Adrenal gland (tissue), 12 donors: ENCODE data around the gene RIT2. TPM values are rescaled to one million over a fixed set of nuclear protein-coding genes. Genes with fewer than 3 reads are reported as not detected.
A peak's percentile ranks its signal among the peaks of the same experiment; 100 is the strongest.

Experiments used
- DNase-seq, 7 donors: peaks; one replicate each; pipeline ENCODE4 v3.0.0-alpha.2; 2019 to 2020
- H3K27ac ChIP-seq, 5 donors: fragments of 200-600 bp; sonication (generic) in 4 of 5; 1 replicate in 3 of 5; 2 replicates in 2 of 5; pipeline versions ENCODE4 v1.5.1 to v1.8.0; 2016 to 2020; ENCODE audit warnings: mild to moderate bottlenecking in 1 of 5
- H3K27me3 ChIP-seq: fragments of 200-600 bp; 2 replicates; pipeline ENCODE4 v1.8.0; 2021
- H3K36me3 ChIP-seq, 2 donors: fragments of 200-600 bp; replicated peaks in 1 of 2; 1 replicate in 1 of 2; 2 replicates in 1 of 2; pipeline versions ENCODE4 v1.5.1 to v1.8.0; 2018 to 2022
- H3K4me1 ChIP-seq, 2 donors: fragments of 200-600 bp; replicated peaks in 1 of 2; 1 replicate in 1 of 2; 2 replicates in 1 of 2; pipeline versions ENCODE4 v1.5.1 to v1.8.0; 2018 to 2021
- H3K4me3 ChIP-seq, 4 donors: fragments of 200-600 bp; sonication (generic) in 3 of 4; one replicate each; pipeline ENCODE4 v1.5.1; 2016 to 2018
- H3K9me3 ChIP-seq, 3 donors: fragments of 200-600 bp; sonication (generic) in 1 of 3; replicated peaks in 1 of 3; 1 replicate in 2 of 3; 2 replicates in 1 of 3; pipeline versions ENCODE4 v1.5.1 to v1.8.0; 2016 to 2021
- CTCF ChIP-seq, 6 experiments: fragments of 450-650 bp in 4 of 6; fragments of 200-600 bp in 2 of 6; sonication (generic) in 1 of 6; IDR thresholded peaks; 1 replicate in 5 of 6; 2 replicates in 1 of 6; pipeline versions ENCODE4 v1.5.1 to v1.8.0; 2016 to 2021; ENCODE audit warnings: antibody characterized with exemption in 6 of 6, mild to moderate bottlenecking in 2 of 6, moderate library complexity in 1 of 6
- POLR2A ChIP-seq, 2 donors: fragments of 450-650 bp; IDR thresholded peaks; one replicate each; pipeline ENCODE4 v1.6.1; 2017; ENCODE audit warnings: antibody characterized with exemption in 2 of 2, mild to moderate bottlenecking in 2 of 2, moderate library complexity in 1 of 2
- WGBS, 4 donors: extraction: QIAGEN DNeasy Blood & Tissue Kit in 2 of 4; methylation state at CpG; one replicate each; pipeline versions ENCODE4 v1.1.5 to v1.1.7; 2013 to 2017; 5-methylcytosine and 5-hydroxymethylcytosine counted together
- intact Hi-C, 2 donors: fragments of 100-400 bp; cut with DNase I; formaldehyde crosslinking; loops; one replicate each; pipeline versions ENCODE4 v1.14.1 to v1.15.0; 2022 to 2023
- polyA plus RNA-seq, 3 donors: library from polyadenylated mRNA; stranded (reverse); fragments of 200-250 nt in 2 of 3; fragments of 350-450 nt in 1 of 3; fragmentation: Illumina TruSeq in 1 of 3; extraction: RNeasy Lipid Tissue Mini Kit (QIAGEN cat#74804) in 1 of 3; gene quantifications; one replicate each; pipeline ENCODE4 v1.2.3, GENCODE V29; 2013 to 2014
- total RNA-seq, 9 donors: library from RNA; depleted of rRNA in 4 of 9; stranded (reverse); fragments of >200 nt in 4 of 9; fragments of 120-200 nt in 1 of 9; fragmentation: NEBNext Ultra II Directional in 1 of 9; extraction: Animal tissue kit (Norgen Biotek cat#: 25700) in 1 of 9; gene quantifications; one replicate each; pipeline versions ENCODE4 v1.1.0 to v1.2.4, GENCODE V29; 2013 to 2023
- donor health status: healthy with polysubstance abuse.
- donor health status: Bipolar disorder and iron deficiency.
- donor health status: DM: yes; HTN: yes; CAD: no.
- donor health status: DM: no; HTN: no; CAD: no.
- donor health status: DM: no; HTN: no; CAD: no.
- donor health status: DM: yes; HTN: yes; CAD: no.

Gene RIT2
- total and polyA plus RNA-seq, 12 donors: 0.20 to 0.99 (median 0.28) TPM; not detected in 7

GRCh38 chr18:43139288-43139946 lies 23.9 kb upstream of the RIT2 start:
- H3K4me3 ChIP-seq: no peak overlapping the region
- no peak for DNase-seq
- WGBS, 4 donors: 74 to 86% (median 80%) methylated on average over 19 to 21 of the region's 21 CpGs; no CpG with 5 or more reads in 1 of the 4 donors
- no peak overlapping the region for H3K27ac ChIP-seq
- H3K36me3 ChIP-seq: no peaks in the 10 kb centered on the region
- H3K9me3 ChIP-seq: no peaks in the 10 kb centered on the region
- TF ChIP-seq CTCF (IDR thresholded peaks at IDR 0.05) (no peak), POLR2A (IDR thresholded peaks at IDR 0.05) (no peak)
- no peaks in the 10 kb centered on the region for H3K27me3 ChIP-seq
- H3K4me1 ChIP-seq: no peaks in the 10 kb centered on the region
- intact Hi-C loops: no loop called here

- H3K27me3 ChIP-seq: no peaks in the 10 kb centered on the region
- 17 to 40% (median 26%) methylated on average over 1 of the region's 1 CpG for WGBS, 4 donors
- H3K4me1 ChIP-seq: no peaks in the 10 kb centered on the region
- H3K27ac ChIP-seq: no peak overlapping the region
- intact Hi-C loops: no loop called here
- DNase-seq: no peak
- H3K9me3 ChIP-seq: no peaks in the 10 kb centered on the region
- no peaks in the 10 kb centered on the region for H3K36me3 ChIP-seq
- TF ChIP-seq POLR2A (IDR thresholded peaks at IDR 0.05): no peak
- TF ChIP-seq CTCF (IDR thresholded peaks at IDR 0.05): no peak
- no peak overlapping the region for H3K4me3 ChIP-seq
Observed at GRCh38 chr18:43134876-43135275, 19.4 kb upstream of the RIT2 start.

- Histone ChIP-seq H3K27me3 (no peaks in the 10 kb centered on the region), H3K9me3 (no peaks in the 10 kb centered on the region), H3K36me3 (no peaks in the 10 kb centered on the region), H3K4me1 (no peaks in the 10 kb centered on the region), H3K27ac (no peak overlapping the region), H3K4me3 (no peak overlapping the region)
- TF ChIP-seq CTCF (IDR thresholded peaks at IDR 0.05) (no peak), POLR2A (IDR thresholded peaks at IDR 0.05) (no peak)
- no peak for DNase-seq
- WGBS, 4 donors: 33 to 50% (median 36%) methylated on average over 5 of the region's 5 CpGs
- intact Hi-C loops: no loop called here
Observed at GRCh38 chr18:43130716-43131260, 15.3 kb upstream of the RIT2 start.

DNA sequence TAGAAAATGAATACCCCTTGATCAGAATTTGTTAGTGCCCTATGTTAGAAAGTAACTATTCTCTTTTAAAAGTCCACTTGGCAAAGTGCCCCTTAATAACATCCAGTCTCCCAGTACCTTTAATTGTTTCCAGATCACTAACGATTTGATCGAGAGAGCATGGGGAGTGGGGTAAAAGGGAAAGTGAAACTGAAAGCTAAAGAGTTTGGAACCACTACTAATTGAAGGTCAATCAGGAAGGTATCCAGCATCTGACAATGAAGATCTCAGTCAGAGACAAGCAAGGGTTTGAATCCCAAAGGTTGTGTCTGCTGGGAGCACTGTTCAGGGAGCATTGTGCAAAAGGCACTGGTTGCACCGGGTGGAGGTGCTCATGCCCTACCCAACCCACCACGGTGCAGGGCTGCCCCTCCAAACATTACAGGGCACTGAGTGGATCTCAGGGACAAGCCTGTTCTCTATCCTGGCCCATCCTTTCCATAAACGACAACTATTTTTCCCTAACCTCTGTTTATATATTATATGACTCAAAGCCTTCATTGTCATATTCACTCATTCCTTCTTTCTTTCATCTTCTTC lies 14.6 kb upstream of the RIT2 start:
- intact Hi-C loops: no loop called here

More for the DNA sequence above, 14.6 kb upstream of the RIT2 start:
- DNase-seq: no peak
- 42 to 66% (median 59%) methylated on average over 5 of the region's 5 CpGs for WGBS, 4 donors
- no peaks in the 10 kb centered on the region for H3K27me3 ChIP-seq
- H3K4me1 ChIP-seq: no peaks in the 10 kb centered on the region
- peak overlapping the region in 1 of 4 donors; percentile 52 for H3K4me3 ChIP-seq
- H3K27ac ChIP-seq: no peak overlapping the region
- H3K9me3 ChIP-seq: no peaks in the 10 kb centered on the region
- TF ChIP-seq POLR2A (IDR thresholded peaks at IDR 0.05): no peak
- no peak for TF ChIP-seq CTCF (IDR thresholded peaks at IDR 0.05)
- no peaks in the 10 kb centered on the region for H3K36me3 ChIP-seq
